ENCODE results near the gene STK10.

- TF ChIP-seq CTCF (conservative IDR thresholded peaks at IDR 0.05; ENCODE audit: low read length), result no peak
- TF ChIP-seq EZH2phosphoT487 (IDR thresholded peaks at IDR 0.05; ENCODE audit: borderline replicate concordance), result no peak
Measured at GRCh38 chr5:172096207-172096940, 91.7 kb downstream of the STK10 start.
